ENCODE measurements around the gene CACNG3.

DNA sequence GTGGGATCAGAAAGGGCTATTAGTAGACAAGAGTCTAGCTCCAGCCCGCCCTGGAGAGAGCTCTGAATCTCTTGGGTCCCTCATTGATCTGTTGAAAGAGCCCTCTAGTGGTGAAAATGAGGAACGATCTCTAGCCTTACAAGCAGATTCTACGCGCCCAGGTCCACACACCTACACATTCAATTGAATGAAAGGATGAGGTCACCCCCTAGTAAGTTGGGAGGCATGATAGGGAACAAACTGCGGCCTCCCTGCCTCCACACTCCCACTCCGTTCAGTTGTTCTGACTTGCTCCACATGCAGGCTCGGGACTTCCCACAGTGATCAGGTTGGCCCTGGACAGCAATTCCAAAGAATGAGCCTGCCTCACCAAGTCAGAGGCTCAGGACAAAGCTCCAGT is 2.9 kb upstream of the CACNG3 start:
- TF ChIP-seq, protein P1, sequence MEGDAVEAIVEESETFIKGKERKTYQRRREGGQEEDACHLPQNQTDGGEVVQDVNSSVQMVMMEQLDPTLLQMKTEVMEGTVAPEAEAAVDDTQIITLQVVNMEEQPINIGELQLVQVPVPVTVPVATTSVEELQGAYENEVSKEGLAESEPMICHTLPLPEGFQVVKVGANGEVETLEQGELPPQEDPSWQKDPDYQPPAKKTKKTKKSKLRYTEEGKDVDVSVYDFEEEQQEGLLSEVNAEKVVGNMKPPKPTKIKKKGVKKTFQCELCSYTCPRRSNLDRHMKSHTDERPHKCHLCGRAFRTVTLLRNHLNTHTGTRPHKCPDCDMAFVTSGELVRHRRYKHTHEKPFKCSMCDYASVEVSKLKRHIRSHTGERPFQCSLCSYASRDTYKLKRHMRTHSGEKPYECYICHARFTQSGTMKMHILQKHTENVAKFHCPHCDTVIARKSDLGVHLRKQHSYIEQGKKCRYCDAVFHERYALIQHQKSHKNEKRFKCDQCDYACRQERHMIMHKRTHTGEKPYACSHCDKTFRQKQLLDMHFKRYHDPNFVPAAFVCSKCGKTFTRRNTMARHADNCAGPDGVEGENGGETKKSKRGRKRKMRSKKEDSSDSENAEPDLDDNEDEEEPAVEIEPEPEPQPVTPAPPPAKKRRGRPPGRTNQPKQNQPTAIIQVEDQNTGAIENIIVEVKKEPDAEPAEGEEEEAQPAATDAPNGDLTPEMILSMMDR (conservative IDR thresholded peaks at IDR 0.05) = peak; percentile 78
- no peak for TF ChIP-seq ZFX (IDR thresholded peaks at IDR 0.05)

Data from C4-2B (cell line).